ENCODE results near the gene KCTD10.

The KCTD10 gene

GRCh38 chr12:109497675-109498074 lies 20.6 kb upstream of the KCTD10 start:
- no peak for DNase-seq
- in situ Hi-C loops (cut with MboI; ENCODE audit: low pct_unique_long_range_greater_than_20kb, low sequenced_read_pairs): no loop called here

DNA sequence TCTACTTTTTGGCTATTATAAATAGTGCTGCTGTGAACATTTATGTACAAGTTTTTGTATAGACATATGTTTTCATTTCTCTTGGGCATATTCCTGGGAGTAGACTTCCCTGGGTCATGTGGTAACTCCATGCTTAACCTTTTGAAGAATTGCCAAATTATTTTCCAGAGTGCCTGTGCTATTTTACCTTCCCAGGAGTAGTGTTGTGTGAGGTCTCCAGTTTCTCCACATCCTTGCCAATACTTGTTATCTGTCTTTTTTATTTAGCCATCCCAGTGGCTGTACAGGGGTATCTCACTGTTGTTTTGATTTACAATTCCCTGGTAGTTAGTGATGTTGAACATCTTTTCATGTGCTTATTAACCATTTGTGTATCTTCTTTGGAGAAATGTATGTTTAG lies 19.2 kb upstream of the KCTD10 start:
- no peak for DNase-seq
- in situ Hi-C loops (cut with MboI; ENCODE audit: low pct_unique_long_range_greater_than_20kb, low sequenced_read_pairs): no loop called here

GRCh38 chr12:109495012-109495411 lies 17.9 kb upstream of the KCTD10 start:
- in situ Hi-C loops (cut with MboI; ENCODE audit: low pct_unique_long_range_greater_than_20kb, low sequenced_read_pairs): no loop called here
- no peak for DNase-seq

- in situ Hi-C loops (cut with MboI; ENCODE audit: low pct_unique_long_range_greater_than_20kb, low sequenced_read_pairs): no loop called here
- no peak for DNase-seq
Measured at GRCh38 chr12:109494348-109494881, 17.3 kb upstream of the KCTD10 start.

DNA sequence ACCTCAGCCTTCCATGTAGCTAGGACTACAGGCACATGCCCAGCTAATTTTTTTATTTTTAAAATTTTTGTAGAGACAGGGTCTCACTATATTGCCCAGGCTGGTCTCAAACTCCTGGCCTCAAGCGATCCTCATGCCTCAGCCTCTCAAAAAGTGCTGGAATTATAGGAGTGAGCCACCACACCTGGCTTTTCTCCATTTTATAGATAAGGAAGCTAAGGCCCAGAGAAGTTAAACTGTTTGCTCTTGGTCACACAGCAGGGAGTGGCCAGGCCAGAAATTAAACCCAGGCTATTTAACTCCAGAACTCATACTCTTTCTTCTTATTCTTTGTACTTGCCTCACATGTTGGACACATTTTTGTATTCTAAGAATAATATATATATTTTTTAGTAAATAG lies 16.8 kb upstream of the KCTD10 start:
- in situ Hi-C loops (cut with MboI; ENCODE audit: low pct_unique_long_range_greater_than_20kb, low sequenced_read_pairs): no loop called here
- no peak for DNase-seq

DNA sequence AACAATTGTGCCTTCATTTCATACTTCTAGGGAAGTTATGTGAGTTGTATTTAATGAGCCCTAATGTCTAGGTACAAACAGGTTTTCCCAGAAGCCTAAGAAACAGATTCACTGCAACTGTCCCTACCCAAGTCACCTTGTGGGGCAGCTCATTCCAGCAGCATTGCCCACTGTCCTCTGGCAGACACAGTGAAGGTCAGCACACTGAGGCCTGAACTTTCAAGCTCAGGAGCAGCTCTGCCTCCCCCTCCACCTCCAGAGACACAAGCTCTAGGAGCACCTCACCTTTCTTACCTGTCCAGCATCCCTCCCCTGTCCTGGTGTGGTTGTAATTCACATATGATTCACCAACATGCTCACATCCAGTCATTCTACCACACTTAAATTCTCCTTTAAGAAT lies 16.0 kb upstream of the KCTD10 start:
- in situ Hi-C loops (cut with MboI; ENCODE audit: low pct_unique_long_range_greater_than_20kb, low sequenced_read_pairs): no loop called here

DNA sequence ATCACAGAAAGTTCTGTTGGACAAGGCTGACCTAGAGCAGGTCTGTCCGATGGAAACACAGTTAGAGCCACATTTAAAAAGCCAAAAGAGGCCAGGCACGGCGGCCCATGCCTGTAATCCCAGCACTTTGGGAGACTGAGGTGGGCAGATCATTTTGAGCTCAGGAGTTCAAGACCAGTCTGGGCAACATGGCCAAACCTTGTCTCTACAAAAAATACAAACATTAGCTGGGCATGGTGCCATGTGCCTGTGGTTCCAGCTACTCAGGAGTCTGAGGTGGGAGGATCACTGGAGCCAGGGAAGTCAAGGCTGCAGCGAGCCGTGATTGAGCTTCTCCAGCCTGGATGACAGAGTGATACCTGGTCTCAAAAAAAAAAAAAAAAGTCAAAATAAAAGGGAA lies 15.3 kb upstream of the KCTD10 start:
- DNase-seq: no peak
- in situ Hi-C loops (cut with MboI; ENCODE audit: low pct_unique_long_range_greater_than_20kb, low sequenced_read_pairs): no loop called here

More for the DNA sequence above, 16.0 kb upstream of the KCTD10 start:
- no peak for DNase-seq

DNA sequence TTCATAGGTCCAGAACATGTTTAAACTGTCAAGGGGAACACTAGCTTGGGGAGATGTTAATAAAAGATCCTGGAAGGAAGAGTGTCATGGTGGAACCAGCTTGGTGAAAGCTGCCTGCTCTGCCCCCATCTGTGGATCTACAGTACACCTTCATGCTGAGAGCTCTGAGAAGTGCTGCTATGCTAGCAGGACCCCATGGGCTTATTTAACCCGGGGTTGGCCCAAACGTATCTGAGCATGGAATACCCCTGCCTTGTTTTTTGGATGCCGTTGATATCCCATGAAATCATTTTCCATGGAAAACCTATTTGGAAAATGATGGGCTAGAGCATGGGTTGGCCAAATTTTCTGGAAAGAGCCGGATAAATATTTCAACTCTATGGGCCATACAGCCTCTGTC lies 14.6 kb upstream of the KCTD10 start:
- DNase-seq: no peak
- in situ Hi-C loops (cut with MboI; ENCODE audit: low pct_unique_long_range_greater_than_20kb, low sequenced_read_pairs): no loop called here

- no peak for DNase-seq
- in situ Hi-C loops (cut with MboI; ENCODE audit: low pct_unique_long_range_greater_than_20kb, low sequenced_read_pairs): no loop called here
Measured at GRCh38 chr12:109489955-109490565, 13.0 kb upstream of the KCTD10 start.

- no peak for DNase-seq
- in situ Hi-C loops (cut with MboI; ENCODE audit: low pct_unique_long_range_greater_than_20kb, low sequenced_read_pairs): no loop called here
Measured at GRCh38 chr12:109489016-109489954, 12.2 kb upstream of the KCTD10 start.

GRCh38 chr12:109488051-109488665 lies 11.1 kb upstream of the KCTD10 start:
- no peak for DNase-seq
- in situ Hi-C loops (cut with MboI; ENCODE audit: low pct_unique_long_range_greater_than_20kb, low sequenced_read_pairs): no loop called here

DNA sequence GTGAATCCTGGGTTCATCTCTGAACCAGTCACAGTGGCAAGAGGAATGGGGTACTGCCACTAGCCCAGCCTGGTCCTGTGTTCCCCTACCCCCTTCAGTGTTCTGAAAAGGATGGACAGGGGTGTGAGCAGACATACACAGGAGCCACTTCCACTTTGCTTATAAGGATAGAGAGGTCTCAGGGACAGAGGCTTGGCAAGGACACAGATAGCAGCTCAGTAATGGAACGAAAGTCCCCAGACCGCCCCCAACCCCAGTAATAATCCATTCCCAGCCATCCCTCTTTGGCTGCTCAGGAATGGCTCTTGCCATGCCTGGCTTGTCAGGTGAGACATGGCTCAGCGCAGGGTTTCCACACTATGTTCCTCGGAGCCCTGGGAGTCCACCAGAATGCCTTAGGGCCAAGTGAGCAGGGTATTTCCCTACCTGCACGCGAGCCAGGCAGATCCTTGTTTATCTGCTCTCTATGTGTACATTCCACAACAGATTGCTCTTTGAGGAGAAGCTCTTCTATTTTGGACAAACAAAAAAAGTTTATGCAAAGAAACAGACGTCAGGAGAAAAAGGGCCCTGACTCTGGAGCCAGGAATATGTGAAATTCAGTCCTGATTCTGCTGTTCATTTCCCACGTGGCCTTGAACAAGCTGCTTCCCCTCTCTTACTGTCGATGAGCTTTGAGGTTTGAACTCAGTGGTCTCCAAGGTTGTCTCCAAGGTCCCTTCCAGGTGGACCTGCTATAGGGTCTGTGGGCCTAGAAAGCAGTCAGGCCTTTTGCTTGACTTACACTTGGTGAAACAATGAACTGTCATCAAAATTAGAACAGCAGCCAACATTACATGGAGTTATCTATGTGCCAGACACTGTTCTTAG lies 10.3 kb upstream of the KCTD10 start:
- no peak for DNase-seq
- in situ Hi-C loops (cut with MboI; ENCODE audit: low pct_unique_long_range_greater_than_20kb, low sequenced_read_pairs): no loop called here

DNA sequence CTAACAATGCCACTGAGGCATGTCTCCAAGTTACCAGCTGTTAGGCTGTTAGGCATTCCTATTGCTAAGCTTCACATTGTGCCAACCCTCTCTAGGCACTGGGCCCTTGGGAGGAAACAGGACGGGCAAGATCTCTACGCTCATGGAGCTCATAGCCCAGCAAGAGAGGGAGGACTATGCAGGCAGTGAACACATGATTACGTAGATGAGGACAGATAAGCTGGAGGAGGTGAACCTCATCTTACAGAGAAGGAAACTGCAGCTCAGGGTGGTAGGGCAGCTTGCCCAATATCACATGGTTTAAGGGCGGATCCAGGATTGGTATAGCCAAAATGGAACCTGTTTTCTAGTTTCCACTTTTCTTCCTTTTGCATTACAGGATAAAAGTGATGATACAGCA lies 8.1 kb upstream of the KCTD10 start:
- in situ Hi-C loops (cut with MboI; ENCODE audit: low pct_unique_long_range_greater_than_20kb, low sequenced_read_pairs): no loop called here

DNA sequence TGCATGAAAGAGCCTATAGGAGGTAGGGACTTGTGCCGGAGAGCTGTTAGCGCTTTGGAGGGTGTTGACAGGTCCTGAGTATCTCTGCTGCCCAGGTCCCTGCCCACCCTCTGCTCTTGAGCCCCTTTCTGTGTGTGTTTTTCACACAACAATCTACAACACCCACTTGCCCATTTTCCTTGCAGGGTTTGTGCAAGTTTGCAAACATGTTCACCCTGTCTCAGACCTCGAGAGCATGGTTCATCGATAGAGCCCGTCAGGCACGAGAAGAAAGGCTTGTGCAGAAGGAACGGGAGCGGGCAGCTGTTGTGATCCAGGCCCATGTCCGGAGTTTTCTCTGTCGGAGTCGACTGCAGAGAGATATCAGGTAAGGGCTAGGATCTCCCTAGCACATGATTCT lies 6.2 kb upstream of the KCTD10 start:
- in situ Hi-C loops (cut with MboI; ENCODE audit: low pct_unique_long_range_greater_than_20kb, low sequenced_read_pairs): no loop called here
- no peak for DNase-seq

More for the DNA sequence above, 8.1 kb upstream of the KCTD10 start:
- no peak for DNase-seq

GRCh38 chr12:109482894-109483293 lies 5.8 kb upstream of the KCTD10 start:
- DNase-seq: no peak
- in situ Hi-C loops (cut with MboI; ENCODE audit: low pct_unique_long_range_greater_than_20kb, low sequenced_read_pairs): no loop called here

DNA sequence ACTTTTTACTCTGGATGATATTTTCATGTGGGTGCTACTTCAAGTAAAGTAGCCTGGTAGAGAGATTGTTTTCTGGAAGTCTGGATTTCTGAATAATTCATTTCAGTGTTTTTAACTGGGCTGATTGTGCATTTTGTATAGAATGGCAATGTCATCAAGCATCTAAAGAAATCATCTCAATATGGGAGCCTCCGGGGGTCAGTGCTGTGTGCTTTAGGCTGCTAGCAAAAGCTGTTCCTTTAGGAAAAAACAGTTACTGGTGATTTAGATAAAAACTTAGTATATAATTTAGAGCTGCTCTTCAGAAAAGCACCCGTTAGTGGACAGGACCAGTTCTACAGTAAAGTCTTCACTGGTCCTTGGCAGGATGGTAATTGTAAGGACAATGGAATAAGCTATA lies 5.4 kb upstream of the KCTD10 start:
- DNase-seq: no peak
- in situ Hi-C loops (cut with MboI; ENCODE audit: low pct_unique_long_range_greater_than_20kb, low sequenced_read_pairs): no loop called here

DNA sequence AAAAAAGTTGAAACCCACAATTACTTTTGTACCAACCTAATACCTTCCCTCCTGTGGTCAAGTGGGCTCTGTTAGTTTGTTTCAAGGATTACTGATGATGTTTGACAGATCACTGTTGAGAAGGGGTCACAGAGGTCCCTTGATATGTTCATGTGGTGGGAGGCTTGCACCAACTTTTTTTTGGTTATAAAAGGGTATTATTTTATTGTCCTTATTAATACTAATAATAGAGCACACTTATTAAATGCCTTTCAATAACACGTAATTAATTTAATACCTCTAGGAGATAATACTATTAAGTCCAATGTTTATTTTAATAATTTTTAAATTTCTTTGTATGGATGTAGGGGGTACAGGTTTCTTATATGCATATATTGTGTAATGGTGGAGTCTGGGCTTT lies 4.8 kb upstream of the KCTD10 start:
- in situ Hi-C loops (cut with MboI; ENCODE audit: low pct_unique_long_range_greater_than_20kb, low sequenced_read_pairs): no loop called here
- DNase-seq: no peak

DNA sequence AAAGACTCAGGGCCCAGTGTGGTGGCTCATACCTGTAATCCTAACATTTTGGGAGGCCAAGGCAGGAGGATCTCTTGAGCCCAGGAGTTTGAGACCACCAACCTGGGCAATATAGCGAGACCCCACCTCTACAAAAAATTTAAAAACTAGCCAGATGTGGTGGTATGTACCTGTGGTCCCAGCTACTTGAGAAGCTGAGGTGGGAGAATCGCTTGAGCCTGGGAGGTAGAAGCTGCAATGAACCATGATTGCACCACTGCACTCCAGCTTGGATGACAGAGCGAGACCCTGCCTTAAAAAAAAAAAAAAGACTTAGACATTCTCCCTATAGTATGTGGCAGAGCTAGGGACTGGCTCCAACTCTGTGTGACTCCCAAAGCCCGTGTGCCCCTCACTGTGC lies 3.3 kb upstream of the KCTD10 start:
- no peak for DNase-seq
- in situ Hi-C loops (cut with MboI; ENCODE audit: low pct_unique_long_range_greater_than_20kb, low sequenced_read_pairs): no loop called here

DNA sequence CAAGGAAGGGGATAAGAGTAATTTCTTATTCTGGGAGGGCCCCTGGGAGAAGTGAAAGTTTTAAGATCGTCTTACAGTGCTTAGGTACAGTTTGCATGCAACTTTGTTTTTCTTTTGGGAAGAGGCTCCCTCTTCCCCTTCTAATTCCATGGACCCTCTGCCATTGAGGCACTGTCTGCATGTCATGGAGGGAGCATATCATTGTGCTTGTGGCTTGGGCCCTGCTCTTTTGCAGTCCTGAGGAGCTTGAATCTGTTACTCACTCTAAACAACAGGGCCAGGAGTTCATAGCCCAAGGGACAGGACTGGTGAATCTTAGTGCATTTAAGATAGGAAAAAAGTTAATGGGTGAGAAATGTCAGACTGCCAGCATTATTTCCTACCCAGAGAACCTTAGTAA lies 2.7 kb upstream of the KCTD10 start:
- no peak for DNase-seq
- in situ Hi-C loops (cut with MboI; ENCODE audit: low pct_unique_long_range_greater_than_20kb, low sequenced_read_pairs): no loop called here
